Measurements from ENCODE around the gene FKRP. TPM values are rescaled to one million over a fixed set of nuclear protein-coding genes. Genes with fewer than 3 reads are reported as not detected.

Gene FKRP
- polyA plus RNA-seq, 1 donor (not counting 4 experiments of a cell fraction or from before 2014, with no cell fraction given): 6.1 TPM

DNA sequence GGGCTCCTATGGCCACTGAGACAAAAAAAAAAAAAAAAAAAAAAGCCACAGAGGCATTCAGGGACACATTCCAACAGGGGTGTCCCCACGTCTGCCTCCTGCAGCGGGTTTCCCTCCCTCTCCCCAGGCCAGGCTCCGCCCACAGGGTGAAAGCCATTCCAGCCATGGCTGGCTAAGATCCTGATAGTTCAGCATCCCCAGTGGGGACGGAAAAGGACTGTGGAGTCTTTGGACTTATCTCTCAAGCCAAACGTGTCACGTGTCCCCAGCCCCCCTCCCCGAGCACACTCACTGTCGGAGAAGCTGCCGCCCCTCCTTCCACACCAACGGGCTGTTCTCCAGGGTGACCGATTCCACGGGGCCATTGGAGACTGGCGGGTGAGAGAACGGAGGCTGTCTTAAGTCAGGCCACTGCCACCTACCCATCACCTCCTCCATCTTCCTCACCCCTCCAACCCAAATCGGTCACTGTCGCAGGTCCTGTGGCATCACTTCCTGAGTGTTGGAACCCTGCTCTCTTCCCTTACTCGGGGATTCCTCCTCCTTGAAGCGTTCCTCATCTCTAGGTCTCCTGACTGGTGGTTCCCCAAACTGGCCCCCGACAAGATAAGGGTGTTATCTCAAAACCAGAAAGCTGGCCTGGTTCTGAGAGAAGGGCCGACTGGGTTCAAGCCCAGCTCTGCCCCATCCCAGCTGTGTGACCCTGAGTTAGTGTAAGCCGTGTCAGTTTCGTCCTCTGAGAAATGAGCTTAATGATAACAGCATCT, 9.1 kb upstream of the FKRP start:
- H3K36me3 ChIP-seq (ENCODE audit: control insufficient read depth in 2 of 2, extremely low read depth in 1 of 2, insufficient read depth in 2 of 2, low read length in 2 of 2): peaks cover 39 to 52% of the 10 kb centered on the region in 2 experiments
- no peak for FAIRE-seq

DNA sequence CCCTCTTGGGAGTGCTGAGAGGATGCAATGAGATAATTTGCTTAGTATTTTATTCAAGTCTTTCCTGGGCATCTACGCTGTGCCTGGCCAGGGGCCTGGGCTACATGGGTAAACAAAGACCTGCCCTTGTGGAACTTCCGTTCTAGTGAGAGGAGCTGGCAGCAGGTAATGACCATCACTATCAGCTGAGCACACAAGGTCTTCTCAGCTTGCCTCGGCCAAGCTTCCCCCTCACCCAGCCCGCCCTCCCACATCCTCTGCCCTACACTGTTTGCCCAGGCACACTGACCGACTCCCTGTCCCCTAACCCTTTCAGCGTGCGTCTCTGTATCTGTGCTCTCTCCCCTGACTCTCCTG, 8.6 kb upstream of the FKRP start:
- H3K27me3 ChIP-seq (ENCODE audit: control insufficient read depth, extremely low read depth, insufficient read depth, low read length): no peaks in the 10 kb centered on the region
- no peak overlapping the region for H3K4me3 ChIP-seq (ENCODE audit: control insufficient read depth in 2 of 3, extremely low read depth in 1 of 3, insufficient read depth in 2 of 3, low read depth in 1 of 3, low read length in 3 of 3)
- H2AFZ ChIP-seq (ENCODE audit: control insufficient read depth, low read length): no peak overlapping the region
- no peaks in the 10 kb centered on the region for H3K9me3 ChIP-seq (ENCODE audit: control insufficient read depth, low read depth, low read length)
- no peak overlapping the region for H3K27ac ChIP-seq (ENCODE audit: control insufficient read depth, insufficient read depth, low read length)
- peaks cover 78% of the 10 kb centered on the region for H3K79me2 ChIP-seq (ENCODE audit: control insufficient read depth, insufficient read depth, low read length)
- no peak overlapping the region for H3K4me2 ChIP-seq (ENCODE audit: control insufficient read depth, extremely low read depth, insufficient read depth, low read depth, low read length)
- DNase-seq (ENCODE audit: low read depth, low spot score) (no peak), FAIRE-seq (no peak)
- no peak overlapping the region for H3K9ac ChIP-seq (ENCODE audit: control insufficient read depth, extremely low read depth, insufficient read depth, low read length)
- TF ChIP-seq EZH2 (IDR thresholded peaks at IDR 0.05; ENCODE audit: low read length) (no peak), CTCF (optimal IDR thresholded peaks at IDR 0.05 in 1 of 3, IDR thresholded peaks at IDR 0.05 in 1 of 3, conservative IDR thresholded peaks at IDR 0.05 in 1 of 3; ENCODE audit: extremely low read depth in 1 of 3, insufficient read depth in 2 of 3, low read length in 3 of 3) (no peak)
- peaks cover 3% of the 10 kb centered on the region for H3K4me1 ChIP-seq (ENCODE audit: control insufficient read depth, extremely low read depth, insufficient read depth, low read length)
- dilution Hi-C loops (cut with MboI; ENCODE audit: extremely low pct_ligation_motif_present, low sequenced_read_pairs): no loop called here
- peaks cover 35% of the 10 kb centered on the region for H4K20me1 ChIP-seq (ENCODE audit: control insufficient read depth, extremely low read depth, insufficient read depth, low read length)
- H3K36me3 ChIP-seq (ENCODE audit: control insufficient read depth in 2 of 2, extremely low read depth in 1 of 2, insufficient read depth in 2 of 2, low read length in 2 of 2): peaks cover 39 to 55% of the 10 kb centered on the region in 2 experiments
- H3K9me1 ChIP-seq (ENCODE audit: control insufficient read depth, extremely low read depth, insufficient read depth, low read length): no peaks in the 10 kb centered on the region

More for the DNA sequence above, 9.1 kb upstream of the FKRP start:
- H2AFZ ChIP-seq (ENCODE audit: control insufficient read depth, low read length): no peak overlapping the region
- peaks cover 31% of the 10 kb centered on the region for H4K20me1 ChIP-seq (ENCODE audit: control insufficient read depth, extremely low read depth, insufficient read depth, low read length)
- no peaks in the 10 kb centered on the region for H3K9me1 ChIP-seq (ENCODE audit: control insufficient read depth, extremely low read depth, insufficient read depth, low read length)
- TF ChIP-seq CTCF (optimal IDR thresholded peaks at IDR 0.05 in 1 of 3, IDR thresholded peaks at IDR 0.05 in 1 of 3, conservative IDR thresholded peaks at IDR 0.05 in 1 of 3; ENCODE audit: extremely low read depth in 1 of 3, insufficient read depth in 2 of 3, low read length in 3 of 3) (no peak), EZH2 (IDR thresholded peaks at IDR 0.05; ENCODE audit: low read length) (no peak)
- no peak overlapping the region for H3K4me2 ChIP-seq (ENCODE audit: control insufficient read depth, extremely low read depth, insufficient read depth, low read depth, low read length)
- H3K4me1 ChIP-seq (ENCODE audit: control insufficient read depth, extremely low read depth, insufficient read depth, low read length): peaks cover 2% of the 10 kb centered on the region
- H3K9me3 ChIP-seq (ENCODE audit: control insufficient read depth, low read depth, low read length): no peaks in the 10 kb centered on the region
- H3K4me3 ChIP-seq (ENCODE audit: control insufficient read depth in 2 of 3, extremely low read depth in 1 of 3, insufficient read depth in 2 of 3, low read depth in 1 of 3, low read length in 3 of 3): no peak overlapping the region
- H3K27ac ChIP-seq (ENCODE audit: control insufficient read depth, insufficient read depth, low read length): no peak overlapping the region
- no peak for DNase-seq (ENCODE audit: low read depth, low spot score)
- H3K27me3 ChIP-seq (ENCODE audit: control insufficient read depth, extremely low read depth, insufficient read depth, low read length): no peaks in the 10 kb centered on the region
- no peak overlapping the region for H3K9ac ChIP-seq (ENCODE audit: control insufficient read depth, extremely low read depth, insufficient read depth, low read length)
- dilution Hi-C loops (cut with MboI; ENCODE audit: extremely low pct_ligation_motif_present, low sequenced_read_pairs): no loop called here
- H3K79me2 ChIP-seq (ENCODE audit: control insufficient read depth, insufficient read depth, low read length): peaks cover 77% of the 10 kb centered on the region
